GM13976 (cell line): ENCODE results near the gene GPR12.
A peak's percentile ranks its signal among the peaks of the same experiment; 100 is the strongest.

ENCODE experiments used
- DNase-seq: peaks from one replicate; pipeline ENCODE4 v3.0.0; 2012; ENCODE audit warnings: low spot score
- CTCF ChIP-seq: IDR thresholded peaks from 2 replicates; pipeline ENCODE4 v1.5.1; 2012; ENCODE audit warnings: borderline replicate concordance, mild to moderate bottlenecking; ENCODE audit not compliant: insufficient read depth; ENCODE audit errors: extremely low read depth, missing control alignments, control extremely low read depth
- in situ Hi-C: fragments of 300-500 bp; cut with MboI; formaldehyde crosslinking; loops from one replicate; pipeline ENCODE4 v1.12.0; 2022; ENCODE audit warnings: low sequenced_read_pairs, mixed read lengths, inconsistent platforms; ENCODE audit not compliant: unreplicated experiment

The GPR12 gene

DNA sequence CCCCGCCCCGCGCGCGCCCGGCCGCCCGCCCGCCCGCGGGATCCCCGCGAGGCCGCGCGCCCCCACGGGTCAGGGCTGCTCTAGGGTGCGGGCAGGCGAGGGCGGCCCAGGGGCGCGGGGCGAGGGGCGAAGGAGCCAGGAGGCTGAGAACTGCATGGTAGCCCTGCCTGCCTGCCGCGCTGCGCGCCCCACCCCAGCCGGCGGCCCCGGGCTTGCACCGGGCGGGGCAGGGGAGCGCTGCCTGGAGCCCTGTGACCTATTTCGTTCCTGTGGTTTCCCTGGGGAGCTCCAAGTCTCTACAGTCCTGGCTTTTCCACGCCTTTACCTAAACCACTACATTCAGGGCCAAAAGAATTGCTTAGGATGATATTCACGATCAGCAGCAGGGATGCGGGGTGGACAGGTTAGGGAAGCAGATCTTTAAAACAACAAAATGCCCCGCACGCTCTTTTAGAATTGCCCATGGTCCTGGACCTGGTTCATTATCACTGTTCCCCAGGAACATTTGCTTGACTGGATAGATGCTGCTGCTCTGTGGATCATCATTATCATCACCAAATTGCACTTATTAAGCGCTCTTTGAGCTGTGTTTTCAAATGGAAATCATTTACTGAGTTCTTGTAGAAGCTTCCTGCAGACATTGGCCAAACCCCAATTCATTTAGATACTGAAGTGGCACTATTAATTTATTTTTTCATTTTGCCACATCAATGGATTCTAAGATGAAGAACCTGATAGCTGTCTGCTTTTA, 421 bp upstream of the GPR12 start:
- in situ Hi-C loops = no loop called here
- no peak for TF ChIP-seq CTCF
- peak; percentile 36 for DNase-seq

DNA sequence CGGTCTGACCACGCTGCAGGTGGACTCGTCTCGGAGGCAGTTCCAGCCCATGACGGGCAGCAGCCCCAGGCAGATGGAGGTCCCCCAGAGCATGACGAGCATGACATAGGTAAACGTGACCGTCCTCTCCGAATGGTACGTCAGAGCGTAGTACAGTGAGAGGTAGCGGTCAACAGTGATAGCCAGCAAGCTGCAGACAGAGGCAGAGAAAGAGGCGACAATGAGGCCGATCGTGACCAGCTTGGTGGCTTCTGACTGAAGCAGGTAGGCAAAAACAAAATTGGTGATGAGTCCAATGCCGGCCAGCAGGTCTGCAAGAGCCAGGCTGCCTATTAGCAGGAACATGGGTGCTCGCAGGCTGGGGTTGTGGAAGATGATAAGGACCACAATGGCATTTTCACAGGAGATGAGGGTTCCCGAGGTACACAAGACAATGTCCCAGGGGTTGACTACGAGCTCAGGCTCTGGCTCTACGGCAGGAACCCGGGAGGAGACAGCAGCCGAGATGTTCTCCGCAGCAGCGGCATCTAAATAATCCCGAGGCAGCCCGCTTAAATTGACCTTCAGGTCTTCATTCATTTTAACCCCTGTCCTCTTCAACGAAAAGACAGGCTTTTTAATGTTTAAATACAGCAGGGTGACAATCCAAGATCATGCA, 1.2 kb downstream of the GPR12 start:
- in situ Hi-C loops = no loop called here
- no peak for TF ChIP-seq CTCF

DNA sequence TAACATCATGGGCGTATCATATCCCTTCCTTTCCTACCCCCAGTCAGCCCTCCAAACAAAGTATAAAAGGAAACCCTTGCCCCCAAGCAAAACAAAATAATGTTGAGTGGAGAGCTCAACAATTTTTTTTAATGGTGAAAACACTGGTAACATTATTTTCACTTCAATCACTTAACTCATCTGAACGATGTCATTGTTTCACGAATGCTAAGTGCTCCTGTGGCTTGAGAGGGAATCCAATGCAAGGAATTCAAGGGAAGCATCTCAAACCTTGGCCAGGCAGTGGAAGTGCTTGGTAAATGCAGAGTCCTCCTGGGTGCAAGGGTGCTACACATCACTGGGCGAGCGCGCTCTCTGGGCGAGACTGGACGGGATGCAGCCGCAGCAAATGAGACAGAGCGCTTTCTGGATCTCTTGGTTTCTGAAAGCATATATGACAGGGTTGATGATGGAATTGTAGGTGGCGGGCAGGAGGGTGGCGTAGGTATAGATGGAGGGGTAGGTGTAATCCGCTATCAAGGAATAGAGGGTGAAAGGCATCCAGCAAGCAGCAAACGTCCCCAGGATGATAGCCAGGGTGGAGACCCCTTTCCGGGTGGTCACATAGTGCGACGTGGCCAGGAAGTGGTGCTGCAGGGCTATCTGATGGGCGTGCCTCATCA, 2.0 kb downstream of the GPR12 start:
- no peak for DNase-seq
- in situ Hi-C loops = no loop called here
- no peak for TF ChIP-seq CTCF

More for the DNA sequence above, 1.2 kb downstream of the GPR12 start:
- no peak for DNase-seq

- no peak for DNase-seq
- in situ Hi-C loops = no loop called here
- TF ChIP-seq CTCF = no peak
Observed at GRCh38 chr13:26756961-26757360, 3.6 kb downstream of the GPR12 start.

- in situ Hi-C loops = no loop called here
- TF ChIP-seq CTCF = no peak
- DNase-seq = no peak
Observed at GRCh38 chr13:26752671-26753070, 7.9 kb downstream of the GPR12 start.

DNA sequence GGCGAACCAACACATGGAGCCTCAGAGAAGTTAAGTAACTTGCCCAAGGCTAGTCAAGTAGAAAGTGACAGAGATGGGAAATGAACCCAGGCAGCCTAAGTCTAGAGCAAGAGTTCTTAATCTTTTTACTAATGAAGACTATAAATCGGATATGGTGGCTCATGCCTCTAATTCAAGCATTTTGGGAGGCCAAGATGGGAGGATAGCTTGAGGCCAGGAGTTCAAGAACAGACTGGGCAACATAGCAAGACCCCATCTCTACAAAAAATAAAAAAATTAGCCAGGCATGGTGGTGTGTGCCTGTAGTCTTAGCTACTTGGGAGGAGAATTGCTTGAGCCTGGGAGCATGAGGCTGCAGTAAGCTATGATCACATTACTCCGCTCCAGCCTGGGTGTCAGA, 10.7 kb downstream of the GPR12 start:
- no peak for DNase-seq
- in situ Hi-C loops = no loop called here
- no peak for TF ChIP-seq CTCF
